Left lung (tissue), 10 donors: ENCODE data around the gene EPHA1. TPM values are rescaled to one million over a fixed set of nuclear protein-coding genes. Genes with fewer than 3 reads are reported as not detected.

ENCODE experiments used
- ATAC-seq: fragments of 200-7000 bp; cut with Tn5 transposase; one replicate; pipeline ENCODE4 v1.9.1; 2020; ENCODE audit warnings: moderate library complexity
- DNase-seq, 4 donors: peaks; one replicate each; pipeline ENCODE4 v3.0.0-alpha.2; 2013 to 2020
- H3K27ac ChIP-seq, 2 donors: fragments of 200-600 bp; sonication (generic) in 1 of 2; one replicate each; pipeline versions ENCODE4 v1.5.0 to v1.8.0; 2020 to 2021
- H3K27me3 ChIP-seq, 2 donors: fragments of 200-600 bp; sonication (generic) in 1 of 2; one replicate each; pipeline versions ENCODE4 v1.5.0 to v1.8.0; 2020 to 2021
- H3K36me3 ChIP-seq, 2 donors: fragments of 200-600 bp; sonication (generic) in 1 of 2; one replicate each; pipeline versions ENCODE4 v1.5.0 to v1.8.0; 2020 to 2021
- H3K4me1 ChIP-seq, 2 donors: fragments of 200-600 bp; one replicate each; pipeline ENCODE4 v1.8.0; 2021
- H3K4me3 ChIP-seq, 2 donors: fragments of 200-600 bp; sonication (generic) in 1 of 2; one replicate each; pipeline versions ENCODE4 v1.5.0 to v1.8.0; 2020 to 2021; ENCODE audit warnings: mild to moderate bottlenecking in 1 of 2
- H3K9me3 ChIP-seq, 2 donors: fragments of 200-600 bp; sonication (generic) in 1 of 2; one replicate each; pipeline versions ENCODE4 v1.5.0 to v1.8.0; 2020 to 2021
- intact Hi-C, 2 donors: fragments of 100-400 bp; cut with DNase I; formaldehyde crosslinking; loops; one replicate each; pipeline versions ENCODE4 v1.11.2 to v1.14.2; 2022
- polyA plus RNA-seq, 6 donors: library from polyadenylated mRNA; unstranded; fragments of 120-200 nt; gene quantifications; one replicate each; pipeline ENCODE4 v1.2.1, GENCODE V29; 2013; ENCODE audit not compliant: insufficient read length in 6 of 6
- total RNA-seq, 2 donors: library from RNA; stranded (reverse); fragmentation: NEBNext Ultra II Directional; extraction: Animal tissue kit (Norgen Biotek cat#: 25700); gene quantifications; one replicate each; pipeline ENCODE4 v1.2.1, GENCODE V29; 2021
- TF ChIP-seq, protein P1 (sequence below), 2 donors: fragments of 200-600 bp; sonication (generic) in 1 of 2; IDR thresholded peaks; one replicate each; pipeline versions ENCODE4 v1.5.0 to v1.8.0; 2021; ENCODE audit warnings: antibody characterized with exemption in 2 of 2
- donor health status: DM: no; HTN: yes; CAD: no.
- donor health status: DM: no; HTN: no; CAD: no.

EPHA1 gene
- total and polyA plus RNA-seq, 8 donors = 11.6 to 17.5 (median 14.5) TPM

DNA sequence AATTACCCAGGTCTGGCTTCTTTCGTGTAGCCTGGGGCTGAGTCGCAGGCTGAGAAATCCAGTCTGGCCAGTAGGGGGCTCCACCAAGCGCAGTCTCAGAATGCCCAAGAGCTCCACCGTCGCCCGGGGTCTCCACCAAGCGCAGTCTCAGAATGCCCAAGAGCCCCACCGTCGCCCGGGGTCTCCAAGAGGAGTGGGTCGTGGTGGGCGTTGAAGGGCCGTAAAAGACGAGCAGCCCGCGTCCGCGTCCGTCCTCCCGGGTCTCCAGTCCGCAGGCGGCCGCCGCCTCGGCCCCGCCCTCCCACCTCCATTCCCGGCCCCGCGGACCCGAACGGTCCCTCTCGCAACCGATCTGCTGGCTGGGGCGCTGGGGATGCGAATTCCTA, 28.4 kb downstream of the EPHA1 start:
- H3K27ac ChIP-seq = peak overlapping the region; percentile 97 to 100
- H3K36me3 ChIP-seq = peaks cover 0 to 17% of the 10 kb centered on the region in 2 donors
- peak overlapping the region; percentile 92 to 98 for H3K4me3 ChIP-seq
- no peaks in the 10 kb centered on the region for H3K27me3 ChIP-seq
- intact Hi-C loops = no loop called here
- TF ChIP-seq, protein P1, sequence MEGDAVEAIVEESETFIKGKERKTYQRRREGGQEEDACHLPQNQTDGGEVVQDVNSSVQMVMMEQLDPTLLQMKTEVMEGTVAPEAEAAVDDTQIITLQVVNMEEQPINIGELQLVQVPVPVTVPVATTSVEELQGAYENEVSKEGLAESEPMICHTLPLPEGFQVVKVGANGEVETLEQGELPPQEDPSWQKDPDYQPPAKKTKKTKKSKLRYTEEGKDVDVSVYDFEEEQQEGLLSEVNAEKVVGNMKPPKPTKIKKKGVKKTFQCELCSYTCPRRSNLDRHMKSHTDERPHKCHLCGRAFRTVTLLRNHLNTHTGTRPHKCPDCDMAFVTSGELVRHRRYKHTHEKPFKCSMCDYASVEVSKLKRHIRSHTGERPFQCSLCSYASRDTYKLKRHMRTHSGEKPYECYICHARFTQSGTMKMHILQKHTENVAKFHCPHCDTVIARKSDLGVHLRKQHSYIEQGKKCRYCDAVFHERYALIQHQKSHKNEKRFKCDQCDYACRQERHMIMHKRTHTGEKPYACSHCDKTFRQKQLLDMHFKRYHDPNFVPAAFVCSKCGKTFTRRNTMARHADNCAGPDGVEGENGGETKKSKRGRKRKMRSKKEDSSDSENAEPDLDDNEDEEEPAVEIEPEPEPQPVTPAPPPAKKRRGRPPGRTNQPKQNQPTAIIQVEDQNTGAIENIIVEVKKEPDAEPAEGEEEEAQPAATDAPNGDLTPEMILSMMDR (IDR thresholded peaks at IDR 0.05) = peak; percentile 90 to 93
- ATAC-seq (peak; percentile 78), DNase-seq (peak; percentile 91 to 93 (median 92))
- peaks cover 26 to 77% of the 10 kb centered on the region in 2 donors for H3K4me1 ChIP-seq
- no peaks in the 10 kb centered on the region for H3K9me3 ChIP-seq

DNA sequence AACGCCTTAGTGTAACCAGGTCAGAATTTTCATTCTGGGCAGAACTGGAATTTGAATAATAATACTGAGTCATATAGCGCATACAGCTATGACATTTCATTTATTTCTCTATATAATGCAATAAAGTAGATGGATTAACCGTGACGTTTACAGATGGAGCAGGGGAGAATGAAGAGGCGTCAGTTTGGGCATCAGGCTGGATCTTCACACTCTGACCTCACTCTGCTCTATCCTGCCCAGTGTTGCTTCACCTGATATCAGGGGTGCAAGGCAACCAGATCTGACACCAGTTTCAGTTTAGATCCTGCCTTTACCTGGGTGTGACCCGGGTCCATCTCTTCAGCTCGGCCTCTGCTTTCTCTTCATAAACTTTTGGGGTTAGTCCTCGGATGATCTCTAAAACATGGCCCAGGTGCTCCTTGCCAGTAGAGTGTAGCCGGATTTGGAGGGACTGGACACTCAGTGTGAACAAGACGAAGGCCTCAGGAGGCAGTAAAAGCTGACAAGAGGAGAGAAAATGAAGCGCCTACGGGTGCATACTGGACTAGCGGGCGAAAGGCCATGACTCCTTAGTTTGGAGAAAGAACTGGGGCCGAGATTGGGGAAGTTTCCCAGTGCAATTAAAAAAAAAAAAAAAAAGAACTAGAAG, 28.9 kb downstream of the EPHA1 start:
- DNase-seq (no peak), ATAC-seq (no peak)
- Histone ChIP-seq H3K4me1 (peaks cover 26 to 77% of the 10 kb centered on the region in 2 donors), H3K4me3 (peak overlapping the region; percentile 92 to 98), H3K27me3 (no peaks in the 10 kb centered on the region), H3K27ac (peak overlapping the region; percentile 97 to 100), H3K36me3 (peaks cover 0 to 17% of the 10 kb centered on the region in 2 donors), H3K9me3 (no peaks in the 10 kb centered on the region)
- TF ChIP-seq, protein P1 (IDR thresholded peaks at IDR 0.05) = no peak
- intact Hi-C loops = no loop called here

DNA sequence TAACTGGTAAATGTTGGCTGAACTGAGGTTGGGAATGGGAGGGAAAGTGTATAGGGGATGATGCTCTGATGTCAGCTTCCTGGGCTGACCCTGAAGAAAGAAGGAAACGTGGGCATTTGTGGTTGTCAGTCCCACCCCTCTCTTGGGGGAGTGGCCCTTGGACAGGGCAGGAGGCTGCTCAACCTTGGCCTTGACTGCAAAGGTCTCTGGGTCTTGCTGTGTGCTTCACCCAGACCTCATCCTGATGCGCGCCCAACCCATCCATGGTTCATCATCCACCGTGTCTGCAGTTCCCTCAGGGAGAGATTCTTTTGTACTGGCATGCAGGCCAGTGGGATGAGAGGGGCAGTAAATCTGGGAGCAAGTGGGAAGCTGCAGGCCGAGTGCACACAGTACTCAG, 32.3 kb downstream of the EPHA1 start:
- H3K27ac ChIP-seq = peak overlapping the region in 1 of 2 donors; percentile 90
- DNase-seq (peak in 1 of 4 donors; percentile 69), ATAC-seq (no peak)
- H3K4me1 ChIP-seq = peaks cover 12 to 80% of the 10 kb centered on the region in 2 donors
- intact Hi-C loops = no loop called here
- H3K4me3 ChIP-seq = no peak overlapping the region
- TF ChIP-seq, protein P1 (IDR thresholded peaks at IDR 0.05) = no peak
- H3K27me3 ChIP-seq = no peaks in the 10 kb centered on the region
- no peaks in the 10 kb centered on the region for H3K36me3 ChIP-seq
- H3K9me3 ChIP-seq = no peaks in the 10 kb centered on the region

DNA sequence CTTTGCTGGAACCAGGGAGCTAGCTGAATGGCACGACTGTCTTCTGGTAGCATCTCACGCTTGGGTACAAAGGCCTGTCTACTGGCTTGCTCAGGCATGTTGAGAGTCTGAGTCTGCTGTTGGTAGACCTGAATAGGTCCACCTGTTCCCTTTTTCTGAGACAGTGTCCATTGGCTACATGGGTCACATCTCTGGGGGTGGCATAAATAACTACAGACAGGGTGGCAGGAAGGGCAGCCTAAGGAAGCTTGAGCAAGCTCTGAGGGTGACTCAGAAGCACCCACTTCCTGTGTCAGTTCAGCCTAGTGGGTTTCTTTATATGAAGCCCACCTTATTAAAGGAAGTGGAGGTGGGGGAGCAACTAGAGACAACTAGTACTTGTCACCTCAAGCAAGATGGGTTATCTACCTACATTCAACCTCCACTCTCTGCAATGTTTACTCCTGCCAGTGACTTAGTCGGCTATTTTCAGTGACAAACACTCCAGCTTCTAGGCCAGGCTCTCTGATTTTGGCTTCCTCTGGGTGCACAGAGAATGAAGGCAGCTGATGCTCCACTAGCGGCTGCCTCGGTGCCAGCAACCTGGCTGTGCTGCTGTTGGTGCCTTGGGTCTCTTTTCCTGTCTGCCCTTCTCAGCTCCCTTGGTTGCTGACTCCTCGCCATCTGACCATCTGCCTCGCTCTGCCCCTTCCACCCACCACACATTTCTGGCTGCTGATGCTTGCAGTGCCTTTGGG, 33.2 kb downstream of the EPHA1 start:
- Histone ChIP-seq H3K4me1 (peaks cover 12 to 80% of the 10 kb centered on the region in 2 donors), H3K27ac (peak overlapping the region; percentile 58 to 90), H3K9me3 (no peaks in the 10 kb centered on the region), H3K27me3 (no peaks in the 10 kb centered on the region), H3K4me3 (no peak overlapping the region), H3K36me3 (no peaks in the 10 kb centered on the region)
- DNase-seq (peak in 1 of 4 donors; percentile 65), ATAC-seq (peak; percentile 35)
- TF ChIP-seq, protein P1 (IDR thresholded peaks at IDR 0.05) = no peak
- intact Hi-C loops = no loop called here

DNA sequence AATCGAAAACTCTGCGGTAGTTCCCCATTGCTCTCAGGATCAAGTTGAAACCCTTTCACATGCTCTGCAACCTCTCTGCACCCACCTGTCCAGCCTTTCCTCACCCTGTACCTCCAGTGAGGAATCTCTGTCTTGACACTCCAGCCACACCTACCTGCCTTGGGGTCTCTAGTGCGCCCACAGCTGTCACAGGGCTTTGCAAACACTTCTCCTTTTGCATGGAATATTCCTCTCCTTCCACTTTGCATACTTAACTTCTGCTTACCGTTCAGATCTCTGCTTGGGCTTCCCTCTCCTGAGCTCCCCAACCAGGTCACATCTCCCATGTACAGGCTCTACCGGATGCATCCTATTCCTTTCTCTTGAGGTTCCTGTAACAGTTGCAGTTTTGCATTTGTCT, 34.1 kb downstream of the EPHA1 start:
- H3K36me3 ChIP-seq = no peaks in the 10 kb centered on the region
- DNase-seq = peak in 1 of 4 donors; percentile 17
- H3K4me3 ChIP-seq = no peak overlapping the region
- H3K27ac ChIP-seq = peak overlapping the region in 1 of 2 donors; percentile 90
- TF ChIP-seq, protein P1 (IDR thresholded peaks at IDR 0.05) = no peak
- H3K9me3 ChIP-seq = no peaks in the 10 kb centered on the region
- intact Hi-C loops = no loop called here
- peaks cover 6 to 75% of the 10 kb centered on the region in 2 donors for H3K4me1 ChIP-seq
- peak; percentile 30 for ATAC-seq
- H3K27me3 ChIP-seq = no peaks in the 10 kb centered on the region
